Subcutaneous abdominal adipose tissue (tissue), 5 donors: ENCODE measurements around the gene ADI1.

Experiments used
- H3K27ac ChIP-seq: one replicate; pipeline ENCODE4 v1.7.0; 2013; ENCODE audit warnings: low read depth, mild to moderate bottlenecking, inconsistent platforms, low read length, moderate library complexity
- H3K27me3 ChIP-seq, 5 donors: one replicate each; pipeline ENCODE4 v1.7.0; 2013; ENCODE audit warnings: low read length in 5 of 5, inconsistent platforms in 1 of 5; ENCODE audit not compliant: control insufficient read depth in 5 of 5, insufficient read depth in 4 of 5
- H3K36me3 ChIP-seq, 5 donors: one replicate each; pipeline ENCODE4 v1.7.0; 2013; ENCODE audit warnings: low read length in 5 of 5; ENCODE audit not compliant: control insufficient read depth in 5 of 5, insufficient read depth in 5 of 5
- H3K4me1 ChIP-seq, 5 donors: one replicate each; pipeline ENCODE4 v1.7.0; 2013; ENCODE audit warnings: low read length in 5 of 5, mild to moderate bottlenecking in 3 of 5, moderate library complexity in 1 of 5; ENCODE audit not compliant: control insufficient read depth in 5 of 5, insufficient read depth in 5 of 5
- H3K4me3 ChIP-seq, 5 donors: one replicate each; pipeline ENCODE4 v1.7.0; 2013; ENCODE audit warnings: low read length in 5 of 5, low read depth in 1 of 5
- H3K9ac ChIP-seq, 5 donors: one replicate each; pipeline ENCODE4 v1.7.0; 2013; ENCODE audit warnings: low read length in 5 of 5, mild to moderate bottlenecking in 4 of 5, moderate library complexity in 3 of 5
- H3K9me3 ChIP-seq, 5 donors: one replicate each; pipeline ENCODE4 v1.7.0; 2013; ENCODE audit warnings: low read length in 5 of 5; ENCODE audit not compliant: control insufficient read depth in 5 of 5
- donor health status: healthy.
- donor health status: healthy.
- donor health status: healthy.
- donor health status: healthy.
- donor health status: healthy.

The ADI1 gene, protein sequence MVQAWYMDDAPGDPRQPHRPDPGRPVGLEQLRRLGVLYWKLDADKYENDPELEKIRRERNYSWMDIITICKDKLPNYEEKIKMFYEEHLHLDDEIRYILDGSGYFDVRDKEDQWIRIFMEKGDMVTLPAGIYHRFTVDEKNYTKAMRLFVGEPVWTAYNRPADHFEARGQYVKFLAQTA

GRCh38 chr2:3519255-3520205, at the start of gene ADI1:
TSS of gene ADI1 (minus strand) at chr2:3519531. CDS start at chr2:3519487, 44 bp downstream.
- Histone ChIP-seq H3K4me3 (peak within 1 kb of the TSS; percentile 81 to 92 (median 83)), H3K27me3 (no peaks in the 10 kb centered on the region), H3K36me3 (no peaks in the 10 kb centered on the region), H3K9ac (peak within 1 kb of the TSS; percentile 63 to 93 (median 88)), H3K4me1 (peaks cover 14 to 48% (median 42%) of the 10 kb centered on the region in 5 donors), H3K9me3 (no peaks in the 10 kb centered on the region), H3K27ac (peak within 1 kb of the TSS; percentile 90)

DNA sequence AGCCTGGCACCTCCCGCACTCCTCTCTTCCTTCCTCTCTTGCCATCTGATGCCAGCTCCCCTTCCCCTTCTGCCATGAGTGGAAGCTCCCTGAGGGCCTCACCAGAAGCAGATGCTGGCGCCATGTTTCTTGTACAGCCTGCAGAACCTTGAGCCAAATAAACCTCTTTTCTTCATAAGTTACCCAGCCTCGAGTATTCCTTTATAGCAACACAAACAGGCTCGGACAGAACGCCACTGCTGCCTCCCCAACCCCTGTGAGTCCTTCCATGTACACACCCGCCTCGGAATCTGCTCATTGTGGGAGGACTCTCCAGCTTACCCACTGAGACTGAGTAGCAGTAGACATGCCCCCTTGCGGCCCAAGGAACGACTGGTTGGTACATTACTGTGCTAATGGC, 47.5 kb upstream of the ADI1 start:
- H3K36me3 ChIP-seq = no peaks in the 10 kb centered on the region
- H3K27me3 ChIP-seq = no peaks in the 10 kb centered on the region
- no peaks in the 10 kb centered on the region for H3K9me3 ChIP-seq
- no peak overlapping the region for H3K4me3 ChIP-seq
- H3K4me1 ChIP-seq = no peaks in the 10 kb centered on the region
- no peak overlapping the region for H3K9ac ChIP-seq
- H3K27ac ChIP-seq = no peak overlapping the region

- H3K9ac ChIP-seq = no peak overlapping the region
Measured at GRCh38 chr2:3565117-3565516, 45.8 kb upstream of the ADI1 start.

GRCh38 chr2:3563521-3563976, 44.2 kb upstream of the ADI1 start:
- Histone ChIP-seq H3K27ac (no peak overlapping the region), H3K9ac (no peak overlapping the region), H3K9me3 (no peaks in the 10 kb centered on the region), H3K4me3 (no peak overlapping the region), H3K36me3 (peaks cover 0 to 2% (median 0%) of the 10 kb centered on the region in 5 donors), H3K27me3 (no peaks in the 10 kb centered on the region), H3K4me1 (peaks cover 0 to 8% (median 8%) of the 10 kb centered on the region in 5 donors)

More at GRCh38 chr2:3565117-3565516, 45.8 kb upstream of the ADI1 start:
- H3K4me1 ChIP-seq = no peaks in the 10 kb centered on the region
- H3K27ac ChIP-seq = no peak overlapping the region
- no peak overlapping the region for H3K4me3 ChIP-seq
- H3K9me3 ChIP-seq = no peaks in the 10 kb centered on the region
- H3K36me3 ChIP-seq = peaks cover 0 to 2% (median 0%) of the 10 kb centered on the region in 5 donors
- no peaks in the 10 kb centered on the region for H3K27me3 ChIP-seq

GRCh38 chr2:3558205-3559014, 39.1 kb upstream of the ADI1 start, which contains the start of gene RNASEH1:
TSS of gene RNASEH1 (minus strand) at chr2:3558333. CDS start at chr2:3558260, 73 bp downstream.
- Histone ChIP-seq H3K4me1 (peaks cover 6 to 19% (median 17%) of the 10 kb centered on the region in 5 donors), H3K27ac (peak within 1 kb of the TSS; percentile 89), H3K4me3 (peak within 1 kb of the TSS; percentile 77 to 91 (median 89)), H3K27me3 (no peaks in the 10 kb centered on the region), H3K36me3 (peaks cover 13 to 33% (median 21%) of the 10 kb centered on the region in 5 donors), H3K9ac (peak within 1 kb of the TSS; percentile 95 to 99 (median 98)), H3K9me3 (no peaks in the 10 kb centered on the region)

DNA sequence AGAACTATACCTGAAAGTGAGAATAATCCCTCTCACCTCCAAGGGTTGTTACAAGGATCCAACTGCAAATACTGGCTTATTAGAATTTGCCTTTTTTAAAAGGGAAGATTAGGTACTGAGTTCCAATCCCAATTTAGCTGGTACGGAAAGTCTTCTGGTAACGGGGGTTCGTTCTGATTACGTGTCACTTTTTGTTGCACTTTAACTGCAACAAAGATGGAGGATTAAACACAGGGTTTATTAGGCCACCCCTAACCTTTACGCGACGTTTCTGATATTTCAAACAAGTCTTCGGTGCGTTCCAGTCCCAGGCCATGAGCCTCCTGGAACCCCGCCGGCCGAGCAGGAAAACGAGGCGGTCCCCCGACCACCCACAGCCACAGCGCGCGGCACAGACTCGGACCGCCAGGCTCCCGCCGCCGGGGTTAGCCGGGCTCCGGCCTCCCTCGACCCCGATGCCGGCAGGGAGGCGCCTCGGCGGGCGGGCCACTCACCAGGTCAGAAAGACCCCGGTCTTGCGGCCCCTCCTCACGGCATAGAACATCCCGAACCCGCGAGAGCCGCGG, 38.4 kb upstream of the ADI1 start:
- Histone ChIP-seq H3K4me1 (peaks cover 6 to 19% (median 17%) of the 10 kb centered on the region in 5 donors), H3K36me3 (peaks cover 13 to 39% (median 22%) of the 10 kb centered on the region in 5 donors), H3K9ac (peak overlapping the region; percentile 95 to 99 (median 98)), H3K27ac (peak overlapping the region; percentile 89), H3K27me3 (no peaks in the 10 kb centered on the region), H3K4me3 (peak overlapping the region; percentile 77 to 91 (median 89)), H3K9me3 (no peaks in the 10 kb centered on the region)

DNA sequence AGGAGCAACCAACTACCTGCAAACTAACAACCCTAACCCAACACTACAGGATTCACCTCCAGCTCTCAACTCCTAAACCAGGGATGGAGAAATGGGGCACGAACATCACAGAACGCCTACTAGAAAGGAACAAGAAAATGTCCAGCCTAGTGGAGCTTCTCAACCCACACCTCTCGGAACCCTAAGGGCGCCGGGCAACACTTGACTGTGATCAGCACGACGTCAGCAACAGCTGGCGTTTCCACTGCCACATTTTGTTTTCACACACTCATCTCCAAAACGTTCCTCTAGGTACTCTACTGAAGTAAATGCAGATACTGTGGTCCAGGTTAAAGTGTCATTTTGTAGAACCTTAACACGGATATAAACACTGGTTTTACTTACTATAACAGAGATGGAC, 34.6 kb upstream of the ADI1 start:
- no peak overlapping the region for H3K9ac ChIP-seq
- H3K4me1 ChIP-seq = peaks cover 6 to 15% (median 14%) of the 10 kb centered on the region in 5 donors
- peaks cover 26 to 74% (median 53%) of the 10 kb centered on the region in 5 donors for H3K36me3 ChIP-seq

GRCh38 chr2:3547915-3548314, 28.6 kb upstream of the ADI1 start:
- Histone ChIP-seq H3K36me3 (peaks cover 36 to 97% (median 82%) of the 10 kb centered on the region in 5 donors), H3K9ac (no peak overlapping the region), H3K4me1 (no peaks in the 10 kb centered on the region), H3K27ac (no peak overlapping the region), H3K9me3 (no peaks in the 10 kb centered on the region), H3K27me3 (no peaks in the 10 kb centered on the region), H3K4me3 (no peak overlapping the region)

More for the DNA sequence above, 34.6 kb upstream of the ADI1 start:
- Histone ChIP-seq H3K4me3 (no peak overlapping the region), H3K9me3 (no peaks in the 10 kb centered on the region), H3K27ac (no peak overlapping the region), H3K27me3 (no peaks in the 10 kb centered on the region)

GRCh38 chr2:3545788-3546478, 26.6 kb upstream of the ADI1 start:
- Histone ChIP-seq H3K9ac (no peak overlapping the region), H3K36me3 (peaks cover 38 to 98% (median 86%) of the 10 kb centered on the region in 5 donors), H3K27ac (no peak overlapping the region), H3K4me1 (no peaks in the 10 kb centered on the region), H3K27me3 (no peaks in the 10 kb centered on the region), H3K4me3 (no peak overlapping the region), H3K9me3 (no peaks in the 10 kb centered on the region)
